Neural crest cell (in vitro differentiated cells): ENCODE results near the gene TALDO1. TPM values are rescaled to one million over a fixed set of nuclear protein-coding genes. Genes with fewer than 3 reads are reported as not detected.

Experiments
- DNase-seq: peaks from one replicate; pipeline ENCODE4 v3.0.0; 2021; ENCODE audit warnings: low read depth, mixed read lengths, low spot score
- H3K27ac Mint-ChIP-seq: one replicate; pipeline ENCODE4 v1.8.0; 2021; ENCODE audit warnings: mild to moderate bottlenecking, mixed read lengths; ENCODE audit not compliant: unreplicated experiment
- H3K27me3 Mint-ChIP-seq: 2 replicates; pipeline ENCODE4 v1.8.0; 2021; ENCODE audit warnings: low read depth, mild to moderate bottlenecking, mixed read lengths
- H3K36me3 Mint-ChIP-seq: 2 replicates; pipeline ENCODE4 v1.8.0; 2021; ENCODE audit warnings: low read depth, mild to moderate bottlenecking, mixed read lengths
- H3K4me1 Mint-ChIP-seq: 2 replicates; pipeline ENCODE4 v1.8.0; 2021; ENCODE audit warnings: mixed read lengths
- H3K4me3 Mint-ChIP-seq: one replicate; pipeline ENCODE4 v1.8.0; 2021; ENCODE audit warnings: mild to moderate bottlenecking, mixed read lengths
- H3K9me3 Mint-ChIP-seq: 2 replicates; pipeline ENCODE4 v1.8.0; 2021; ENCODE audit warnings: mixed read lengths
- total RNA-seq: library from RNA; stranded (reverse); gene quantifications from 2 replicates; pipeline ENCODE4 v1.2.1, GENCODE V29; 2021
- TF ChIP-seq, protein P1 (sequence below): fragments of 200-600 bp; sonication (generic); conservative IDR thresholded peaks from 2 replicates; pipeline ENCODE4 v1.5.0; 2021; ENCODE audit warnings: antibody characterized with exemption, mild to moderate bottlenecking

The TALDO1 gene
- total RNA-seq, 1 donor from 2014 or later: 154 TPM

DNA sequence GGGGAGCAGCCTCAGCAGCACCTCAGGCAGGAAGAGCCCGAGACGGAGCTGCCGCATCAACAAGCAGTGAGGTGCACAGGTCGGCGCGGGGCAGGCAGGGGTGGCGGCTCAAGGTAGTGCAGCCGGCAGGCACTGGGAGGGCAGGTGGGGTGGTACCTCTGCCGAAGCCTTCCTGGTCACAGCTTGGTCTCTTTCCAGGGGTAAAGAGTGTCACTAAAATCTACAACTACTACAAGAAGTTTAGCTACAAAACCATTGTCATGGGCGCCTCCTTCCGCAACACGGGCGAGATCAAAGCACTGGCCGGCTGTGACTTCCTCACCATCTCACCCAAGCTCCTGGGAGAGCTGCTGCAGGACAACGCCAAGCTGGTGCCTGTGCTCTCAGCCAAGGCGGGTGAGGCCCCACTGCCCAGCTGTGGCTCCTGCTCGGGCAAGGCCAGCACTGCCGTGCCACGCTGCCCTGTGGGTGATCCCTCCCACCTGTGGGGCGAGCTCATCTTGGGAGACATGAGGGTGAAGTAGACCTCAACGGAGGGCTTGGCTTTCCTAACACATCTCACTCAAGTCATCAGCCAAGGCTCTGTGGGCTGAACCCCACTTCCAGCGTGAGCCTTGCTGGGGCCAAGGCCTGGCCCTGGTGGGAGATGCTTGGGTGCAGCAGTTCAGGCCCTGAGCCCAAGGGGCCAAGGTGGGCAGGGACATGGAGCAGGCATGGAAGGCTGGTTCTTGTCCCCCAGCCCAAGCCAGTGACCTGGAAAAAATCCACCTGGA, 16.5 kb downstream of the TALDO1 start:
- Mint-ChIP-seq H3K27me3 (peaks cover 2% of the 10 kb centered on the region), H3K36me3 (peaks cover 5% of the 10 kb centered on the region), H3K4me1 (no peaks in the 10 kb centered on the region), H3K9me3 (no peaks in the 10 kb centered on the region), H3K4me3 (peak overlapping the region; percentile 7), H3K27ac (no peak overlapping the region)
- DNase-seq: no peak
- TF ChIP-seq, protein P1, sequence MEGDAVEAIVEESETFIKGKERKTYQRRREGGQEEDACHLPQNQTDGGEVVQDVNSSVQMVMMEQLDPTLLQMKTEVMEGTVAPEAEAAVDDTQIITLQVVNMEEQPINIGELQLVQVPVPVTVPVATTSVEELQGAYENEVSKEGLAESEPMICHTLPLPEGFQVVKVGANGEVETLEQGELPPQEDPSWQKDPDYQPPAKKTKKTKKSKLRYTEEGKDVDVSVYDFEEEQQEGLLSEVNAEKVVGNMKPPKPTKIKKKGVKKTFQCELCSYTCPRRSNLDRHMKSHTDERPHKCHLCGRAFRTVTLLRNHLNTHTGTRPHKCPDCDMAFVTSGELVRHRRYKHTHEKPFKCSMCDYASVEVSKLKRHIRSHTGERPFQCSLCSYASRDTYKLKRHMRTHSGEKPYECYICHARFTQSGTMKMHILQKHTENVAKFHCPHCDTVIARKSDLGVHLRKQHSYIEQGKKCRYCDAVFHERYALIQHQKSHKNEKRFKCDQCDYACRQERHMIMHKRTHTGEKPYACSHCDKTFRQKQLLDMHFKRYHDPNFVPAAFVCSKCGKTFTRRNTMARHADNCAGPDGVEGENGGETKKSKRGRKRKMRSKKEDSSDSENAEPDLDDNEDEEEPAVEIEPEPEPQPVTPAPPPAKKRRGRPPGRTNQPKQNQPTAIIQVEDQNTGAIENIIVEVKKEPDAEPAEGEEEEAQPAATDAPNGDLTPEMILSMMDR: no peak

DNA sequence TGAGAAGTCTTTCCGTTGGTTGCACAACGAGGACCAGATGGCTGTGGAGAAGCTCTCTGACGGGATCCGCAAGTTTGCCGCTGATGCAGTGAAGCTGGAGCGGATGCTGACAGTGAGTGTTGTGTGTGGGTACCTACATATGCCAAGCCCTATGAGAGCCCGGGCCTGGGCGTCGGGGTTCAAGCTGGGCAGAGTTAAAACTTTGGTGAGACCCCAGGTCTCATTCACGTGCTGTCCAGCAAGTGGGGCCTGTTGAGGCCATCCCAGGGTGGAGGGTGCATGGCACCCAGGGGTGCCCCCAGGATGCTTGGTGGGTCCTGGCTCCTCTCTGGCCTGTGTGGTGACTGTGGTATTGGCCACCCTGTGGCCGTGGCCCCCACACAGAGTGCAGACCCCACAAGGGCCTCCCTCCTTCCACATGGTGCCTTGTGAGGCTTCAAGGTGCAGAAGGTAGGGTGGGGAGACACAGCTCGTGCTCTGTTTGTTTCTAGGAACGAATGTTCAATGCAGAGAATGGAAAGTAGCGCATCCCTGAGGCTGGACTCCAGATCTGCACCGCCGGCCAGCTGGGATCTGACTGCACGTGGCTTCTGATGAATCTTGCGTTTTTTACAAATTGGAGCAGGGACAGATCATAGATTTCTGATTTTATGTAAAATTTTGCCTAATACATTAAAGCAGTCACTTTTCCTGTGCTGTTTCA, 17.2 kb downstream of the TALDO1 start:
- DNase-seq: no peak
- H3K4me3 Mint-ChIP-seq: peak overlapping the region; percentile 57
- TF ChIP-seq, protein P1: no peak
- no peak overlapping the region for H3K27ac Mint-ChIP-seq
- no peaks in the 10 kb centered on the region for H3K4me1 Mint-ChIP-seq
- H3K27me3 Mint-ChIP-seq: peaks cover 2% of the 10 kb centered on the region
- H3K9me3 Mint-ChIP-seq: no peaks in the 10 kb centered on the region
- peaks cover 5% of the 10 kb centered on the region for H3K36me3 Mint-ChIP-seq

DNA sequence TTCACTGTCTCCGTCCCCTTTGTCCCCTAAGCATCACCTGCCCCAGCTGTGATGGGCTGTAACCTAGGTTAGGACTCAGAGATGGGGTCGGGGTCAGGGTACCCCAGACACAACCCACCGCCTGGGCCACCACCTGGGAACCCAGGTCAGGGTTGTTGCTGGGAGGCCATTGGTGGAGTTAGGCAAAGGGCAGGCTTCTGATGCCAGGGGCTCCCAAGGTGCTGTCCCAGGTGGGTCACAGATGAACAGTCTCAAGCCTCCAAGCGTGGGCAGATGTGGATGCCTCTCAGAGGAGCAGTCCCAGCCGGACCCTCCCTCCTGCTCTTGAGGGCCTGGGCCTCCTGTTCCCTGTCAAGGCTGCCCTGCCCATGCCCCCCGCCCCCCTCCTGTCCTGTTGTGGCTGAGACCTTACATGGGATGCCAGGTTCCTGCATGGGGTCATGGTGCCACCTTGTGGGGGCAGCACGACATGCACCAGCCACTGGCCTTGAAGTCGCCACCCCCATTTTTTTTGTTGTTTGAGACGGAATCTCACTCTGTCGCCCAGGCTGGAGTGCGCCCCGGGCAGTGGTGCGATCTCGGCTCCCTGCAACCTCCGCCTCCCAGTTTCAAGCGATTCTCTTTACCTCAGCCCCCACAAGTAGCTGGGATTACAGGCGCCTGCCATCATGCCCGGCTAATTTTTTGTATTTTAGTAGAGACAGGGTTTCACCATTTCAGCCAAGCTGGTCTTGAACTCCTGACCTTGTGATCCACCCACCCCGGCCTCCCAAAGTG, 17.9 kb downstream of the TALDO1 start:
- Mint-ChIP-seq H3K4me3 (peak overlapping the region; percentile 57), H3K36me3 (peaks cover 5% of the 10 kb centered on the region), H3K9me3 (no peaks in the 10 kb centered on the region), H3K27ac (no peak overlapping the region), H3K4me1 (no peaks in the 10 kb centered on the region), H3K27me3 (peaks cover 2% of the 10 kb centered on the region)
- TF ChIP-seq, protein P1: peak; percentile 64
- DNase-seq: peak; percentile 45

DNA sequence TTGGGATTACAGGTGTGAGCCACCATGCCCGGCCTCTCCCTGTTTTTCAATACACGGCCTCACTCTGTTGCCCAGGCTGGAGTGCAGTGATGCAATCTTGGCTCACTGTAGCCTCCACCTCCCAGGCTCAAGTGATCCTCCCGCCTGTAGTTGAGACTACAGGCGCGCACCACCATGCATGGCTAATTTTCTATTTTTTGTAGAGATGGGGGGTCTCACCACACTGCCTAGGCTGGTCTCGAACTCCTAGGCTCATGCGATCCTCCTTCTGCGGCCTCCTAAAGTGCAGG, 18.5 kb downstream of the TALDO1 start:
- Mint-ChIP-seq H3K36me3 (peaks cover 5% of the 10 kb centered on the region), H3K27me3 (peaks cover 2% of the 10 kb centered on the region), H3K9me3 (no peaks in the 10 kb centered on the region), H3K27ac (no peak overlapping the region), H3K4me1 (no peaks in the 10 kb centered on the region), H3K4me3 (no peak overlapping the region)
- DNase-seq: no peak
- TF ChIP-seq, protein P1: no peak

DNA sequence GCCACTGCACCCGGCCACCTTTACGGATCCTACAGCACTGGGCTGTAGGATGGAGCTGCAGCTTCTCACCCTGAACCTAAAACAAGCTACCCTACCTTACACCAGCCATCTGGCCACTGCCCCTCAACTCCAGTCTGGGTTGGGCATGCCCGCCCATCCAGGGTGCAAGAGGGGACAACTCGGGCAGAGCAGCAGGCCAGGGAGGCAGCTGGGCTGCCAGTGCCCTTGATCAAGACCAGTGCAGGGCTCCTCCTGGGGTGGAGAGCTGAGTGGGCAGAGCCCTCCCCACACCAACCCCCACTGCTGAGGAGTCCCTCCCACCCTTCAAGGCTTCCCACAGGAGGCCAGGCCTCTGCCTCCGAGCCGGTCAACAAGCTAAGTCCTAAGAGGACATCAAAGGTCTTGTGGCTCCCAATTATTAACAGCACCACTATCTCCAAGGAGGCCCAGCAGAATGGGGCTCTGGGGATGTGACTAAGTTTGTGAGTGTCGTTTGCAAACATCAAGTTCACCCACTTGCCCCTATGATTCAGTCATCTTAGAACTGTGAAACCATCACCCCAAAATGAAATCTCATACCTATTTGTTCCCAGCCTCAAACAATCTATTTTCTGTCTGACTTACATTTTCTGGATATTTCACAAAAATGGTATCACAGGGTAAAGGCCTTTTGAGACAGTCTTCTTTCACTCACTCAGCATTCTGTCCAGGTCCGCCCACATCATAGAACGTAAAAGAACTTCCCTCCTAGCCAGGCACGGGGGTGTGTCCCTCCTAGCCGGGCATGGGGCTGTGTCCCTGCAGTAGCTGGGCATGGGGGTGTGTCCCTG, 19.1 kb downstream of the TALDO1 start:
- peaks cover 5% of the 10 kb centered on the region for H3K36me3 Mint-ChIP-seq
- DNase-seq: no peak
- H3K9me3 Mint-ChIP-seq: no peaks in the 10 kb centered on the region
- TF ChIP-seq, protein P1: no peak
- H3K4me3 Mint-ChIP-seq: peak overlapping the region; percentile 45
- peaks cover 2% of the 10 kb centered on the region for H3K27me3 Mint-ChIP-seq
- no peak overlapping the region for H3K27ac Mint-ChIP-seq
- H3K4me1 Mint-ChIP-seq: no peaks in the 10 kb centered on the region
